HG03196 (cell line): ENCODE measurements around the gene ELOVL3.
"Not testable (repeated sequence)": the region's sequence is repeated elsewhere in the genome, so short reads cannot be mapped to it uniquely, and the experiment has no call there.

ENCODE experiments used
- ATAC-seq: cut with Tn5 transposase; IDR thresholded peaks from one replicate; pipeline ENCODE4 v1.9.1; 2021; ENCODE audit not compliant: unreplicated experiment

Gene ELOVL3

GRCh38 chr10:102247734-102248133 lies 21.6 kb downstream of the ELOVL3 start:
- ATAC-seq: no peak

- not testable (repeated sequence) for ATAC-seq
Observed at GRCh38 chr10:102252508-102252907, 26.4 kb downstream of the ELOVL3 start.

GRCh38 chr10:102254426-102254825 lies 28.3 kb downstream of the ELOVL3 start:
- no peak for ATAC-seq

- ATAC-seq: no peak
Observed at GRCh38 chr10:102255404-102255803, 29.3 kb downstream of the ELOVL3 start.

- no peak for ATAC-seq
Observed at GRCh38 chr10:102261196-102261595, 35.1 kb downstream of the ELOVL3 start.

- no peak for ATAC-seq
Observed at GRCh38 chr10:102261842-102262241, 35.7 kb downstream of the ELOVL3 start.

- no peak for ATAC-seq
Observed at GRCh38 chr10:102262744-102263370, 36.8 kb downstream of the ELOVL3 start.

GRCh38 chr10:102264371-102264770 lies 38.3 kb downstream of the ELOVL3 start:
- no peak for ATAC-seq

GRCh38 chr10:102266670-102267069 lies 40.6 kb downstream of the ELOVL3 start:
- ATAC-seq: no peak

- no peak for ATAC-seq
Observed at GRCh38 chr10:102267748-102268147, 41.6 kb downstream of the ELOVL3 start.

- no peak for ATAC-seq
Observed at GRCh38 chr10:102268375-102268888, 42.3 kb downstream of the ELOVL3 start.

GRCh38 chr10:102269017-102269416 lies 42.9 kb downstream of the ELOVL3 start:
- ATAC-seq: no peak

GRCh38 chr10:102274062-102274461 lies 48.0 kb downstream of the ELOVL3 start:
- ATAC-seq: no peak

GRCh38 chr10:102275343-102275742 lies 49.2 kb downstream of the ELOVL3 start:
- no peak for ATAC-seq

GRCh38 chr10:102279104-102279503 lies 53.0 kb downstream of the ELOVL3 start:
- no peak for ATAC-seq
